IMR-90 (cell line): Measurements from ENCODE around the gene INSL6. TPM values are rescaled to one million over a fixed set of nuclear protein-coding genes. Genes with fewer than 3 reads are reported as not detected.

Experiments used
- ATAC-seq: fragments of 200-7000 bp; cut with Tn5 transposase; 2 replicates; pipeline ENCODE4 v1.9.1; 2020; ENCODE audit warnings: low read depth, mild to moderate bottlenecking, moderate library complexity
- BruUV-seq: library from RNA; stranded (reverse); fragments of 400-500 nt; replicated peaks from 2 replicates; lab custom pipeline; 2021; lab: Mats Ljungman, UMichigan
- CTCF ChIA-PET: fragments of 300-600 bp; formaldehyde crosslinking; extraction: SDS; loops from one replicate; lab custom pipeline; 2021; ENCODE audit warnings: antibody characterized with exemption; lab: Yijun Ruan, JAX
- POLR2A ChIA-PET: fragments of 300-600 bp; sonication (Branson Sonifier 250); formaldehyde crosslinking; loops from one replicate; lab custom pipeline; 2022; ENCODE audit warnings: antibody characterized with exemption; ENCODE audit not compliant: unreplicated experiment; lab: Charles Lee
- DNase-seq: peaks from one replicate; pipeline ENCODE4 v3.0.0; 2013
- H2AFZ ChIP-seq: replicated peaks from 2 replicates; pipeline ENCODE3; 2013; ENCODE audit warnings: low read length, mild to moderate bottlenecking; ENCODE audit not compliant: poor library complexity
- H2AK5ac ChIP-seq: 2 replicates; pipeline ENCODE4 v1.6.1; 2013; ENCODE audit warnings: low read depth, low read length, inconsistent platforms
- H2AK9ac ChIP-seq: replicated peaks from 2 replicates; pipeline ENCODE3; 2013; ENCODE audit warnings: mild to moderate bottlenecking, low read depth, low read length, moderate library complexity; ENCODE audit not compliant: poor library complexity
- H2BK120ac ChIP-seq: 2 replicates; pipeline ENCODE4 v1.6.1; 2013; ENCODE audit warnings: low read depth, low read length, inconsistent platforms
- H2BK15ac ChIP-seq: 3 replicates; pipeline ENCODE4 v1.6.1; 2013; ENCODE audit warnings: low read depth, low read length, inconsistent platforms
- H2BK20ac ChIP-seq: 2 replicates; pipeline ENCODE4 v1.6.1; 2013; ENCODE audit warnings: low read depth, mild to moderate bottlenecking, inconsistent platforms, low read length, moderate library complexity
- H2BK5ac ChIP-seq: 2 replicates; pipeline ENCODE4 v1.6.1; 2013; ENCODE audit warnings: mild to moderate bottlenecking, low read depth, low read length, inconsistent platforms; ENCODE audit not compliant: poor library complexity, severe bottlenecking
- H3K14ac ChIP-seq: replicated peaks from 2 replicates; pipeline ENCODE4 v1.6.1; 2013; ENCODE audit warnings: low read depth, low read length, inconsistent platforms
- H3K18ac ChIP-seq: 2 replicates; pipeline ENCODE4 v1.6.1; 2013; ENCODE audit warnings: low read depth, low read length, control low read depth
- H3K23ac ChIP-seq: 2 replicates; pipeline ENCODE4 v1.6.1; 2013; ENCODE audit warnings: low read depth, low read length, inconsistent platforms
- H3K27ac ChIP-seq: 2 replicates; pipeline ENCODE4 v1.5.1; 2013; ENCODE audit warnings: mild to moderate bottlenecking, control low read depth, low read length; ENCODE audit not compliant: insufficient read depth
- H3K27me3 ChIP-seq: 2 replicates; pipeline ENCODE4 v1.6.1; 2013; ENCODE audit warnings: low read length; ENCODE audit not compliant: control insufficient read depth, insufficient read depth
- H3K36me3 ChIP-seq: 2 replicates; pipeline ENCODE4 v1.6.1; 2013; ENCODE audit warnings: low read length, mixed read lengths; ENCODE audit not compliant: control insufficient read depth, insufficient read depth
- H3K4ac ChIP-seq: 2 replicates; pipeline ENCODE4 v1.6.1; 2013; ENCODE audit warnings: low read depth, low read length, inconsistent platforms
- H3K4me1 ChIP-seq: 2 replicates; pipeline ENCODE4 v1.6.1; 2013; ENCODE audit warnings: low read length, mixed read lengths; ENCODE audit not compliant: control insufficient read depth, insufficient read depth
- H3K4me2 ChIP-seq: 2 replicates; pipeline ENCODE4 v1.6.1; 2013; ENCODE audit warnings: low read depth, mild to moderate bottlenecking, control low read depth, low read length, moderate library complexity
- H3K4me3 ChIP-seq: 2 replicates; pipeline ENCODE4 v1.5.1; 2013; ENCODE audit warnings: low read depth, mild to moderate bottlenecking, control low read depth, low read length, moderate library complexity; ENCODE audit not compliant: insufficient read depth
- H3K56ac ChIP-seq: 2 replicates; pipeline ENCODE4 v1.6.1; 2013; ENCODE audit warnings: low read length, inconsistent platforms; ENCODE audit not compliant: insufficient read depth; ENCODE audit errors: extremely low read depth
- H3K79me1 ChIP-seq, 2 experiments: 2 replicates each; pipeline ENCODE4 v1.6.1; 2013; ENCODE audit warnings: low read length in 2 of 2, inconsistent platforms in 1 of 2, low read depth in 1 of 2
- H3K9ac ChIP-seq: 2 replicates; pipeline ENCODE4 v1.6.1; 2013; ENCODE audit warnings: low read depth, low read length, control low read depth
- H3K9me1 ChIP-seq: 2 replicates; pipeline ENCODE4 v1.6.1; 2013; ENCODE audit warnings: low read length, inconsistent platforms; ENCODE audit not compliant: insufficient read depth
- H3K9me3 ChIP-seq: 2 replicates; pipeline ENCODE4 v1.6.1; 2013; ENCODE audit warnings: low read length; ENCODE audit not compliant: control insufficient read depth, insufficient read depth
- H4K20me1 ChIP-seq: 2 replicates; pipeline ENCODE4 v1.6.1; 2013; ENCODE audit warnings: low read length, inconsistent platforms; ENCODE audit not compliant: insufficient read depth
- H4K5ac ChIP-seq: 2 replicates; pipeline ENCODE4 v1.6.1; 2013; ENCODE audit warnings: mild to moderate bottlenecking, low read depth, low read length, control low read depth
- H4K8ac ChIP-seq, 2 experiments: 2 replicates each; pipeline ENCODE4 v1.6.1; 2013; ENCODE audit warnings: low read depth in 2 of 2, low read length in 2 of 2, control low read depth in 1 of 2, inconsistent platforms in 1 of 2
- H4K91ac ChIP-seq: 2 replicates; pipeline ENCODE4 v1.6.1; 2013; ENCODE audit warnings: low read depth, low read length, inconsistent platforms; ENCODE audit not compliant: insufficient read depth
- CHD1 ChIP-seq: IDR thresholded peaks from 2 replicates; pipeline ENCODE4 v1.6.1; 2012; ENCODE audit warnings: low read depth, low read length, improper control_type of control experiment
- CTCF ChIP-seq: conservative IDR thresholded peaks from 2 replicates; pipeline ENCODE4 v1.5.1; 2012; ENCODE audit warnings: mild to moderate bottlenecking, low read depth, low read length, improper control_type of control experiment
- ELK1 ChIP-seq: fragments of 150-350 bp; IDR thresholded peaks from 2 replicates; pipeline ENCODE4 v1.6.1; 2016; ENCODE audit warnings: low read depth, mild to moderate bottlenecking, low read length, moderate library complexity, borderline replicate concordance
- FOS ChIP-seq: fragments of 150-350 bp; IDR thresholded peaks from 2 replicates; pipeline ENCODE4 v1.6.1; 2016; ENCODE audit warnings: low read depth, low read length
- MAFK ChIP-seq: IDR thresholded peaks from 2 replicates; pipeline ENCODE4 v1.6.1; 2012; ENCODE audit warnings: low read depth, low read length, improper control_type of control experiment
- MAZ ChIP-seq: IDR thresholded peaks from 2 replicates; pipeline ENCODE4 v1.6.1; 2012; ENCODE audit warnings: low read depth, mild to moderate bottlenecking, low read length, improper control_type of control experiment, moderate library complexity, borderline replicate concordance
- MXI1 ChIP-seq: IDR thresholded peaks from 2 replicates; pipeline ENCODE4 v1.6.1; 2012; ENCODE audit warnings: low read depth, mild to moderate bottlenecking, low read length, moderate library complexity, borderline replicate concordance
- RAD21 ChIP-seq: IDR thresholded peaks from 2 replicates; pipeline ENCODE4 v1.6.1; 2012; ENCODE audit warnings: low read length, improper control_type of control experiment
- RCOR1 ChIP-seq: IDR thresholded peaks from 2 replicates; pipeline ENCODE4 v1.6.1; 2012; ENCODE audit warnings: mild to moderate bottlenecking, low read length, improper control_type of control experiment; ENCODE audit not compliant: insufficient replicate concordance
- RFX5 ChIP-seq: IDR thresholded peaks from 2 replicates; pipeline ENCODE4 v1.8.0; 2012; ENCODE audit warnings: low read depth, mild to moderate bottlenecking, low read length, moderate library complexity
- WGBS, 2 experiments: methylation state at CpG; one replicate each; pipeline versions ENCODE4 v1.1.5 to v1.1.7; 2013; ENCODE audit warnings: missing lambda C conversion rate in 2 of 2; ENCODE audit not compliant: insufficient read length in 1 of 2; ENCODE audit errors: extremely low coverage in 2 of 2; 5-methylcytosine and 5-hydroxymethylcytosine counted together
- dilution Hi-C: fragments of 300-500 bp; cut with HindIII; formaldehyde crosslinking; loops from one replicate; pipeline ENCODE4 v1.14.3; 2018; ENCODE audit warnings: low sequenced_read_pairs; ENCODE audit not compliant: unreplicated experiment
- in situ Hi-C: fragments of 300-500 bp; cut with MboI; formaldehyde crosslinking; loops from 3 replicates; pipeline ENCODE4 v1.14.3; 2019; ENCODE audit warnings: low sequenced_read_pairs, inconsistent platforms, mixed read lengths
- intact Hi-C: fragments of 100-400 bp; cut with micrococcal nuclease; formaldehyde crosslinking; loops from 2 replicates; pipeline ENCODE4 v1.10.0; 2022
- polyA plus RNA-seq, 3 experiments: library from polyadenylated mRNA; depleted of rRNA; stranded (reverse); fragments of >200 nt; gene quantifications; 2 replicates each; pipeline ENCODE4 v1.2.3, GENCODE V29; 2012; ENCODE audit warnings: low replicate concordance in 1 of 3
- total RNA-seq: library from RNA; depleted of rRNA; stranded (reverse); fragments of >200 nt; gene quantifications from 2 replicates; pipeline ENCODE4 v1.2.3, GENCODE V29; 2012
- TF ChIP-seq, protein P1 (sequence below): fragments of 150-350 bp; IDR thresholded peaks from 2 replicates; pipeline ENCODE4 v1.6.1; 2017; ENCODE audit warnings: mild to moderate bottlenecking, antibody characterized with exemption, low read length, low read depth

Gene INSL6
- total and polyA plus RNA-seq, 2 of the 4 experiments (the other 2 are of a cell fraction) = not detected

DNA sequence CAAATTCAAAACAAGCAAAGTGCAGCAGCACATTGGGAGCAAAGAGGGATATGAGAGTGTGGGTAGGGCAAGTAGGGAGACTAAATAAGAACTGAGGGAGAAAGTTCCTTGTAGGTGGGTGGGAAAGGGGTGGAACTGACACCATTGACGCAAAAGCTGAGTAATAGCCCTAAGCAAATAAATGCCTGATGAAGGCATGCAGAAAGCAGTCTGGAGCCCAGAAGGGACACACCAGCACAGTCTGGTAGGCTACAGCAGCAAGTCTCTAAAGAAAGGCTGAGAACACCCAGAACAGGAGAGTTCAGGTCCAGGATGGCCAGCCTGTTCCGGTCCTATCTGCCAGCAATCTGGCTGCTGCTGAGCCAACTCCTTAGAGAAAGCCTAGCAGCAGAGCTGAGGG, 45.8 kb upstream of the INSL6 start, which contains the start of gene INSL4 (continued):
- no peak for TF ChIP-seq CTCF

DNA sequence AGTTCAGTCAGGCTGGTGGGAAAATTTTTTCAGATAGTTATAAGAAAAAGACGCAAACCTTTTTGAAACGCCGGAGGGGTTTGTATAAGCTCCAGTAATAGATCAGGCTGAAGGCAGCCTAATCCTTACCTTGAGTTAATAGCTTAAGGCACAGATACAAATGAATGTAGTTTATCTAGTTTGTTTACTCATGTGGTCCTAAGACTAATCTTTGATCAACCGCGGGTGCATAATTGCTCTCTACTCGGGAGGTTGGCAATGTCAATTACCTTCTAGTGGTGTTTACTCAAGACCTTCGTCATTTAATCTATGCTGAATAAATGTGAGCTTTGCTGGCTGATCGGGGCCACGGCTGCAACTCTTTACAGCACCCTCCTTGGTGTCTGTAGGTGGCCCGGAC, 45.1 kb upstream of the INSL6 start:
- H2BK120ac ChIP-seq = no peak overlapping the region
- H3K4me3 ChIP-seq = no peak overlapping the region
- H2BK5ac ChIP-seq = no peak overlapping the region
- H3K18ac ChIP-seq = no peak overlapping the region
- WGBS, 2 experiments = 40% methylated on average over 2 of the region's 10 CpGs; no CpG with 5 or more reads in 1 of the 2 experiments
- no peak overlapping the region for H4K91ac ChIP-seq
- H4K20me1 ChIP-seq = no peaks in the 10 kb centered on the region
- in situ Hi-C loops (no loop called here), dilution Hi-C loops (no loop called here), intact Hi-C loops (no loop called here)
- H3K4me2 ChIP-seq = no peak overlapping the region
- no peak overlapping the region for H3K23ac ChIP-seq
- H3K36me3 ChIP-seq = no peaks in the 10 kb centered on the region
- H3K9me3 ChIP-seq = no peaks in the 10 kb centered on the region
- H3K9ac ChIP-seq = no peak overlapping the region
- no peak overlapping the region for H2BK20ac ChIP-seq
- no peak overlapping the region for H3K56ac ChIP-seq
- H2AK5ac ChIP-seq = no peak overlapping the region
- H2AFZ ChIP-seq = no peak overlapping the region
- H3K4me1 ChIP-seq = no peaks in the 10 kb centered on the region
- H3K4ac ChIP-seq = no peak overlapping the region
- H3K79me1 ChIP-seq = no peaks in the 10 kb centered on the region
- H2BK15ac ChIP-seq = no peak overlapping the region
- CTCF ChIA-PET = no interaction called here
- no peak overlapping the region for H3K27ac ChIP-seq
- DNase-seq = no peak
- TF ChIP-seq RAD21 = no peak
- no peak for TF ChIP-seq CHD1
- TF ChIP-seq RFX5 = no peak
- no peak for TF ChIP-seq ELK1
- no peak for TF ChIP-seq FOS
- no peak for TF ChIP-seq RCOR1
- no peak for TF ChIP-seq MAFK
- TF ChIP-seq, protein P1, sequence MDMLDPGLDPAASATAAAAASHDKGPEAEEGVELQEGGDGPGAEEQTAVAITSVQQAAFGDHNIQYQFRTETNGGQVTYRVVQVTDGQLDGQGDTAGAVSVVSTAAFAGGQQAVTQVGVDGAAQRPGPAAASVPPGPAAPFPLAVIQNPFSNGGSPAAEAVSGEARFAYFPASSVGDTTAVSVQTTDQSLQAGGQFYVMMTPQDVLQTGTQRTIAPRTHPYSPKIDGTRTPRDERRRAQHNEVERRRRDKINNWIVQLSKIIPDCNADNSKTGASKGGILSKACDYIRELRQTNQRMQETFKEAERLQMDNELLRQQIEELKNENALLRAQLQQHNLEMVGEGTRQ = no peak
- TF ChIP-seq MXI1 = no peak
- TF ChIP-seq MAZ = no peak
- H3K14ac ChIP-seq = no peak overlapping the region
- ATAC-seq = no peak
- no peak overlapping the region for H4K8ac ChIP-seq
- BruUV-seq = no TSS peak
- POLR2A ChIA-PET = no interaction called here
- H3K9me1 ChIP-seq = no peaks in the 10 kb centered on the region
- H3K27me3 ChIP-seq = peaks cover 3% of the 10 kb centered on the region; the same call in 1 of the 2 replicates
- no peak overlapping the region for H2AK9ac ChIP-seq
- no peak overlapping the region for H4K5ac ChIP-seq
